ENCODE results near the gene MAMDC4. TPM values are rescaled to one million over a fixed set of nuclear protein-coding genes. Genes with fewer than 3 reads are reported as not detected.

Gene MAMDC4
- polyA plus RNA-seq, 1 experiment, result 0.63 TPM

- no peaks in the 10 kb centered on the region for H3K27me3 ChIP-seq (ENCODE audit: control insufficient read depth, insufficient read depth, low read length)
- H3K4me3 ChIP-seq (ENCODE audit: low read depth, low read length), result no peak overlapping the region
- no peaks in the 10 kb centered on the region; the same call in 1 of the 2 replicates for H3K9me3 ChIP-seq (ENCODE audit: control insufficient read depth, insufficient read depth, low read length)
- CTCF ChIA-PET, result no interaction called here
- TF ChIP-seq CTCF (IDR thresholded peaks at IDR 0.05; ENCODE audit: low read depth, low read length), result no peak
- no peak for DNase-seq (ENCODE audit: low read depth, low spot score)
- POLR2A ChIA-PET, result no interaction called here
- H3K27ac ChIP-seq (ENCODE audit: low read depth, low read length), result no peak overlapping the region
These were observed 46.4 kb downstream of the MAMDC4 start for GRCh38 chr9:136898483-136899100.

- no peak overlapping the region for H3K4me3 ChIP-seq (ENCODE audit: low read depth, low read length)
- ChIA-PET CTCF (no interaction called here), POLR2A (no interaction called here)
- DNase-seq (ENCODE audit: low read depth, low spot score), result no peak
- no peak for TF ChIP-seq CTCF (IDR thresholded peaks at IDR 0.05; ENCODE audit: low read depth, low read length)
- no peaks in the 10 kb centered on the region for H3K27me3 ChIP-seq (ENCODE audit: control insufficient read depth, insufficient read depth, low read length)
- no peak overlapping the region for H3K27ac ChIP-seq (ENCODE audit: low read depth, low read length)
- H3K9me3 ChIP-seq (ENCODE audit: control insufficient read depth, insufficient read depth, low read length), result no peaks in the 10 kb centered on the region; the same call in 1 of the 2 replicates
These were observed 47.0 kb downstream of the MAMDC4 start for GRCh38 chr9:136899196-136899595.

DNA sequence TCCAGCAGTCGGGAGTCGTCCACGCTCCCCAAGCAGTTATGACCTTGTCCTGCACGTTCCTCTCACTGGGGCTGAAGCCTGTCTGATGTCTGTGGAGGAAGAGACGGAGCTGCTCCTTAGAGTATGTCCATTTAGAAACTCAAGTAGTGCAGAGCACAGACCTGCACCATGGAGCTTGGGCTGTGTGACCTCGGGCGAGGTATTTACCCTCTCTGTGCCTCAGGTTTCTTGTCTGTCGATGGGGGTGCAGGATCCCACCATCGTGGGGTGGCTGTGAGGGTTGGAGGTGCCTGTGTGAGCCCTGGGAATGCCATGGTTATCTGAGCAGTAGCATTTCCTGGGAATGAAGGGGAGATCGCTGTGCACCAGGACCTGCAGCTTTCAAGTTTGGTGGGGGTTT is 48.4 kb downstream of the MAMDC4 start:
- DNase-seq (ENCODE audit: low read depth, low spot score), result no peak
- Histone ChIP-seq H3K27ac (ENCODE audit: low read depth, low read length) (no peak overlapping the region), H3K9me3 (ENCODE audit: control insufficient read depth, insufficient read depth, low read length) (no peaks in the 10 kb centered on the region; the same call in 1 of the 2 replicates), H3K27me3 (ENCODE audit: control insufficient read depth, insufficient read depth, low read length) (no peaks in the 10 kb centered on the region), H3K4me3 (ENCODE audit: low read depth, low read length) (no peak overlapping the region)
- ChIA-PET POLR2A (no interaction called here), CTCF (no interaction called here)
- TF ChIP-seq CTCF (IDR thresholded peaks at IDR 0.05; ENCODE audit: low read depth, low read length), result no peak

DNA sequence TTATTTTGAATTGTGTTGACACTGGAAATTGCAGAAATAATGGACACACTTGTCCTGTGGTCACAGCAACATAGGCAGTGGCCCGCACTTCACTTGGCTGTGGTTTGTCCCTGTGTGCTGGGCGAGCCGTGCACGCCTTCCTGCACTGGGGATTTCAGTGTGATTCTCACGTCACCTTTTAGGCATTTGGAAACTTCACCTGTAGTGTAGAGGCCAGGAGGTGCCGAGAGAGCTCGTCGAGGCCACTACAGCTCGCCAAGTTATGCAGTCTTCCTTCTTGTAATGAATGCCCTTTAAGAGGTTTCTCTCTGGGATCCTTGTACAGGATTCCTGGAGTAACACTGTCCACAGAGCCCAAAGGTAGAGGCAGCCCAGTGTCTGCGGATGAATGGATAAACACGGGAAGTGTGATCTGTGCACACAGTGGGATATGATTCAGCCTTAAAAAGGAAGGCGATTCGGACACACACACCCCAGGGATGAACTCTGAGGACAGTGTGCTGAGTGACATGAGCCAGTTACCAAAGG is 48.9 kb downstream of the MAMDC4 start:
- peak overlapping the region; percentile 92 for H3K27ac ChIP-seq (ENCODE audit: low read depth, low read length)
- no peak for DNase-seq (ENCODE audit: low read depth, low spot score)
- TF ChIP-seq CTCF (IDR thresholded peaks at IDR 0.05; ENCODE audit: low read depth, low read length), result no peak
- ChIA-PET POLR2A (no interaction called here), CTCF (no interaction called here)
- H3K27me3 ChIP-seq (ENCODE audit: control insufficient read depth, insufficient read depth, low read length), result no peaks in the 10 kb centered on the region
- H3K4me3 ChIP-seq (ENCODE audit: low read depth, low read length), result no peak overlapping the region
- no peaks in the 10 kb centered on the region; the same call in 1 of the 2 replicates for H3K9me3 ChIP-seq (ENCODE audit: control insufficient read depth, insufficient read depth, low read length)

DNA sequence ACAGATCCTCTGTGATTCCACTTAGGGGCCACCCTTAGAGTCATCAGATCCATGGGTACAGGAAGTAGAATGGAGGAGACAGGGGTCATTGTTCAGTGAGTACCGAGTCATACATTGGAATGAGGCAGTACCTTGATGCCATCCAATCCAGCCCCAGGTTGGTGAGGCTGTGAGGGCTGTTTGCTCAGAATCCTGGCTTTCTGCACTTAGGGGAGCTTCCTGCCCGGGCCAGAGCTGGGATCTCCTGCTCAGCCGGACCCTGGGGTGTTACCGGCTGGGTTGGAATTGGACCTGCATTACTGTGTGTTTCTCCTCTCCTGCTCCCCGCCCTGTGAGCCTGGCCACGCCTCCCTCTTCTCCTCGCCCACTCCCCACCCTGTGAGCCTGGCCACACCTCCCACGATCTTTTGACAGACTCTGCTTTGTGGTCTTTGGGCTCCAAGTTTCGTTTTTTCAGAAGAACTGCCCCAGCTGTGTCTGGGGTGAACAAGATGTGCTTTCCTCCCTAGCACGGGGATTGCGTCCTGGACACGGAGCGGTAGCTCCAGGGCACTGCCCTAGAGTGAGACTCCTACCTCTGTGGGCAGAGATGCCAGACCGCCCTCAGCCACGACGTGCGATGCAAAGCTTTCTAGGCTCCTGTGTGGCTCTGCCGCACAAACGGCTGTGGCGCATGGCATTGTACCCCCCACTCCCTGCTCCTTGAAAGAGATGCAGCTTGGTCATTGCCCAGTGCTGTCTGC is 49.5 kb downstream of the MAMDC4 start:
- no peak for DNase-seq (ENCODE audit: low read depth, low spot score)
- Histone ChIP-seq H3K9me3 (ENCODE audit: control insufficient read depth, insufficient read depth, low read length) (no peaks in the 10 kb centered on the region; the same call in 1 of the 2 replicates), H3K4me3 (ENCODE audit: low read depth, low read length) (no peak overlapping the region), H3K27me3 (ENCODE audit: control insufficient read depth, insufficient read depth, low read length) (no peaks in the 10 kb centered on the region), H3K27ac (ENCODE audit: low read depth, low read length) (peak overlapping the region; percentile 92)
- ChIA-PET POLR2A (no interaction called here), CTCF (interaction anchor here (0.6 kb wide), 1 partner anchor 353 kb away, joined by 3 read pairs; no protein-coding TSS in a partner anchor)
- TF ChIP-seq CTCF (IDR thresholded peaks at IDR 0.05; ENCODE audit: low read depth, low read length), result no peak
